IPS DF 19.7 (cell line): ENCODE results near the gene MAN2B2.

Experiments
- DNase-seq: peaks from one replicate; pipeline ENCODE4 v3.0.0-alpha.2; 2013; ENCODE audit warnings: low read depth, low spot score

MAN2B2 gene

GRCh38 chr4:6592804-6593563, 18.0 kb downstream of the MAN2B2 start:
- no peak for DNase-seq

DNA sequence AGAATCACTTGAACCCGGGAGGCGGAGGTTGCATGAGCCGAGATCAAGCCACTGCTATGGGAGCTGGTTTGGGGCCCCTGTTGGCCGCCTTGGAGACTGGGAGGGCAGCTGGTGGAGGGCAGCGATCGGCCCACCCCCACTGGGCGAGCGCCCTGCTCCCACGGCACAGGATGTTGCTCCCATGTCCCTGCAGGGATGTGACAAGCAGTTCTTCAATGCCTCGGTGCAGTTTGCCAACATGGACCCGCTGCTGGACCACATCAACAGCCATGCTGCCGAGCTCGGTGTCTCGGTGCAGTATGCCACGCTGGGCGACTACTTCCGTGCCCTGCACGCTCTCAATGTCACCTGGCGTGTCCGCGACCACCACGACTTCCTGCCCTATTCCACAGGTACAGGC, 19.4 kb downstream of the MAN2B2 start:
- no peak for DNase-seq

GRCh38 chr4:6594826-6595355, 19.9 kb downstream of the MAN2B2 start:
- DNase-seq: no peak

DNA sequence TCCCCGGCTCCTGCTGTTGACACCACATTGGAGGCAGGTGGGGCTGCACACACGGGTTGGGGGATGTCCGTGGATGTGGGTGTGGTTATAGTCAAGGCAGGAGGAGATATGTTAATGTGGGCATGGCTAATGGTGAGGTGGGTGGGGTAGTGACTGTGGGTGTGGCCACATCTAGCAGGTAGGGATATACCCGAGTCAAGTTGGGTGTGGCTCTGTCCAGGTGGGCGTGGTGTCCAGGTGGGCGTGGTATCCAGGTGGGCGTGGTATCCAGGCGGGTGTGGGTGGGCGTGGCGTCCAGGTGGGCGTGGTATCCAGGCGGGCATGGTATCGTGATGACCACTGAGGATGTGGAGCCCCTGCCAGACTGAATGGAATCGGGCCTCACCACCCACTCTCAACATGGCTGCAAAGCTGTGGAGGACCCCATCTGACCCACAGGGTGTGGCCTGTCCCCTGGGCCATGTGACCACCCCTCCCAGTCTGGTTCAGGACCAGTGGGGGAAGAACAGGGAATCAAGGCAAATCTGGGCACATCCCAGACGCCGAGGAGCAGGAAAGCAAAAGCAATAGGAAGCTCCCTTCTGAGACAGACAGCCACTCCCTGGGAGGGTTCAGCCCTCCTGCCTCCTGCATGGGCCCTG, 21.0 kb downstream of the MAN2B2 start:
- DNase-seq: no peak

DNA sequence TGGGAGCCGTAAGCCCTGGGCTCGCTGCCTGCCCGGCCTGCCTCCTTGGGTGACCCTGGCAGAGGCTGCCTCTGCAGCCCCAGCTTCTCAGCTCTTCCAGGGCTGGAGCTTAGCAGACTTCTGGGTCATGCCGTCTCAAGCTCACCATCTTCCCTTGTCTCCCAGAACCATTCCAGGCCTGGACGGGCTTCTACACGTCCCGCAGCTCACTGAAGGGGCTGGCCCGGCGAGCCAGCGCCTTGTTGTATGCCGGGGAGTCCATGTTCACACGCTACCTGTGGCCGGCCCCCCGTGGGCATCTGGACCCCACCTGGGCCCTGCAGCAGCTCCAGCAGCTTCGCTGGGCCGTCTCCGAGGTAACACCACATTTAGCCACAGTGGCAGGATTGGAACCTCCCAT, 22.0 kb downstream of the MAN2B2 start:
- no peak for DNase-seq

- DNase-seq: no peak
These were observed 23.1 kb downstream of the MAN2B2 start for GRCh38 chr4:6598127-6598526.

GRCh38 chr4:6598641-6599040, 23.7 kb downstream of the MAN2B2 start:
- no peak for DNase-seq

GRCh38 chr4:6601661-6602250, 26.8 kb downstream of the MAN2B2 start:
- DNase-seq: no peak

- no peak for DNase-seq
These were observed 27.3 kb downstream of the MAN2B2 start for GRCh38 chr4:6602289-6602688.

DNA sequence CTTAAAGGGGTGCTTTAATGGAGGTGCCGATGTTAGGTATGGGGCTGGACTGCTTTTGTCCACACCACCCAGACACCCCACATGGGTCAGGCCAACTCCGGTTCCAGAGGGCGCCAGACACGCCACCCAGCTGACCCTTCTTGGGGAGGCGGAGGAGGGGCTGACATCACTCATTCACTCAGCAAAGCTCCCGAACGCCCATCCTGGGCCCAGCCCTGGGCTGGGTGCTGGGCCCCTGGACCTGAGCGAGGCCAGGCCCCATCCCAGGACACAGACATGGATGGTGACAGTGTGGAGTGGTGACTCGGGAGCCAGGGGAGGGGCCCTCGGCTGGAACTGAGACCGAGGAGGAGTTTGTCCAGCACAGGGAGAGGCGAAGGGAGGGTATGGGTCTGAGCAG, 28.1 kb downstream of the MAN2B2 start:
- DNase-seq: no peak

DNA sequence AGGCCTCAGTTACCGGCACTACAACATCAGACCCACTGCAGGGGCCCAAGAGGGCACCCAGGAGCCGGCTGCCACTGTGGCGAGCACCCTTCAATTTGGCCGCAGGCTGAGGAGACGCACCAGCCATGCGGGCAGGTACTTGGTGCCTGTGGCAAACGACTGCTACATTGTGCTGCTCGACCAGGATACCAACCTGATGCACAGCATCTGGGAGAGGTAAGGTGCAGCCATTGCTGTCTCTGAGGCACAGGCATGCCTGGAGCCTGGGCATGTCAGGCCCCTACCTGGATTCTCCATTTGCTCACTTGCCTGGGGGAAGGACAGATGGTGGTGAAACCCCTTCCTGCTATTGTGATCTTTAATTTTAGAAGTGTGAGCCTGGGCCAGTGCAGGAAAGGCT, 30.1 kb downstream of the MAN2B2 start:
- DNase-seq: no peak

GRCh38 chr4:6605605-6606004, 30.6 kb downstream of the MAN2B2 start:
- DNase-seq: no peak

- no peak for DNase-seq
These were observed 31.7 kb downstream of the MAN2B2 start for GRCh38 chr4:6606465-6607235.

DNA sequence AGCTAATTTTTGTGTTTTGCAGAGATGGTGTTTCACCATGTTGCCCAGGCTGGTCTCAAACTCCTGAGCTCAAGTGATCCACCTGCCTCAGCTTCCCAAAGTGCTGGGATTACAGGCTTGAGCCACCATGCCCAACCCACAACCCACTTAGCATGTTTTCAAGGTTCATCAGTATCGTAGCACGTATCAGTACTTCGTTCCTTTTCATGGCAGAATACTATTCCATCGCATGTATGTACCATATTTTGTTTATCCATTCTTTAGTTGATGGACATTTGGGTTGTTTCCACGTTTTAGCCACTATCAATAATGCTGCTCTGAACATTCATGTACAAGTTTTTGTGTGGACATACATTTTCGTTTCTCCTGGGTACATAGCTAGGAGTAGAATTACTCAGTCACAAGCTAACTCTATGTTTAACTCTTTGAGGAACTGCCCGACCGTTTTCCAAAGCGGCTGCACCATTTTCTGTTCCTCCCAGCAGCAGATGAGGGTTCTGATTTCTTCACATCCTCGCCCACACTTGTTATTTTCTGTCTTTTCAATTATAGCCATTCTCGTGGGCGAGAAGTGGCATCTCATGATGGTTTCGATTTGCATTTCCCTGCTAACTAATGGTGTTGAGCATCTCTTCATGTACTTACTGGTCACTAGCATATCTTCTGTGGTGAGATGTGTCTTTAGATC, 32.5 kb downstream of the MAN2B2 start:
- DNase-seq: no peak

GRCh38 chr4:6608758-6609414, 33.9 kb downstream of the MAN2B2 start:
- no peak for DNase-seq

GRCh38 chr4:6609415-6610079, 34.6 kb downstream of the MAN2B2 start:
- no peak for DNase-seq

- no peak for DNase-seq
These were observed 36.0 kb downstream of the MAN2B2 start for GRCh38 chr4:6610856-6611430.

- DNase-seq: no peak
These were observed 38.1 kb downstream of the MAN2B2 start for GRCh38 chr4:6612961-6613675.
